ENCODE data around the gene PKN2.

The PKN2 gene
- 66.8 reads per million, percentile 74 among the genes with 10 or more reads in this experiment for total RNA-seq

- peak; percentile 96 for DNase-seq
Measured at GRCh38 chr1:88683541-88684481, at the start of gene PKN2. Gene PKN2, plus strand, starts transcription at chr1:88684273. Its CDS starts 308 bp downstream, at chr1:88684581.

- no peak for DNase-seq
Measured at GRCh38 chr1:88634538-88634937, 49.5 kb upstream of the PKN2 start.

- DNase-seq, result no peak
Measured at GRCh38 chr1:88640060-88640459, 44.0 kb upstream of the PKN2 start.

- no peak for DNase-seq
Measured at GRCh38 chr1:88645886-88646285, 38.2 kb upstream of the PKN2 start.

GRCh38 chr1:88646476-88647248 is 37.4 kb upstream of the PKN2 start:
- no peak for DNase-seq

GRCh38 chr1:88647249-88647645 is 36.8 kb upstream of the PKN2 start:
- no peak for DNase-seq

GRCh38 chr1:88647749-88648415 is 36.2 kb upstream of the PKN2 start:
- no peak for DNase-seq

- DNase-seq, result no peak
Measured at GRCh38 chr1:88648706-88649105, 35.4 kb upstream of the PKN2 start.

GRCh38 chr1:88649932-88650331 is 34.1 kb upstream of the PKN2 start:
- DNase-seq, result no peak

GRCh38 chr1:88650676-88651418 is 33.2 kb upstream of the PKN2 start:
- DNase-seq, result no peak

- DNase-seq, result no peak
Measured at GRCh38 chr1:88655140-88655539, 28.9 kb upstream of the PKN2 start.

GRCh38 chr1:88655685-88656299 is 28.3 kb upstream of the PKN2 start:
- DNase-seq, result no peak

GRCh38 chr1:88658419-88658818 is 25.7 kb upstream of the PKN2 start:
- DNase-seq, result no peak

GRCh38 chr1:88659552-88659951 is 24.5 kb upstream of the PKN2 start:
- no peak for DNase-seq

GRCh38 chr1:88661188-88661587 is 22.9 kb upstream of the PKN2 start:
- DNase-seq, result no peak

GRCh38 chr1:88661951-88662699 is 21.9 kb upstream of the PKN2 start:
- DNase-seq, result no peak

- no peak for DNase-seq
Measured at GRCh38 chr1:88662723-88663122, 21.4 kb upstream of the PKN2 start.

- DNase-seq, result no peak
Measured at GRCh38 chr1:88668405-88668804, 15.7 kb upstream of the PKN2 start.

GRCh38 chr1:88670462-88670861 is 13.6 kb upstream of the PKN2 start:
- DNase-seq, result no peak

GRCh38 chr1:88673446-88673845 is 10.6 kb upstream of the PKN2 start:
- no peak for DNase-seq

GRCh38 chr1:88678405-88678804 is 5.7 kb upstream of the PKN2 start:
- no peak for DNase-seq
